ENCODE measurements around the gene BRAF.
"Not testable (repeated sequence)": the region's sequence is repeated elsewhere in the genome, so short reads cannot be mapped to it uniquely, and the experiment has no call there.

BRAF gene

DNA sequence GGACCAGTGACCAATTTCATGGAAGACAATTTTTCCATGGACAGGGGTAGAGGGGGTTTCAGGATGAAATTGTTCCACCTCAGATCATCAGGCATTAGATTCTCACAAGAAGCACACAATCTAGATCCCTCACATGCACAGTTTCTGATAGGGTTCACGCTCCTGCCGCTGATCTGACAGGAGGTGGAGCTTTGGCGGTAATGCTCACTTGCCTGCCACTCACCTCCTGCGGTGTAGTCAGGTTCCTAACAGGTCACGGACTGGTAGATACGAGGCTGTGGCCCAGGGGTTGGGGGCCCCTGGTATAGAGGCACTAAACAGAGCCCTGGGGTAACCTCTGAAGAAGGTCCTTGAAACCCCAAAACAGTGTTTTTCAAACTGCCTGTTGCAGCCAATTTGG lies 6.5 kb downstream of the BRAF start:
- no peak for DNase-seq

DNA sequence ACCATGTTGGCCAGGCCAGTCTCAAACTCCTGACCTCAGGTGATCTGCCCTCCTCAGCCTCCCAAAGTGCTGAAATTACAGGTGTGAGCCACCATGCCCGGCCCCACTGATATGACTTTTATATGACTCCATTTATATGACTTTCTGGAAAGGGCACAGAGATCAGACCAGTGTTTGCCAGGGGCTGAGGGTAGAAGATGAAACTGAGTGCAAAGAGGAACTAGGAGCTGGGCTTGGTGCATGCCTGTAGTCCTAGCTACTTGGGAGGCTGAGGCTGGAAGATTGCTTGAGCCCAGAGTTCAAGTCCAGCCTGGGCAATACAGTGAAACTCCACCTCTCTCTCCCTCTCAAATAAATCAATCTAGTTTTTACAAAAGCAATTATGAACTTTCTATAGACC lies 7.5 kb downstream of the BRAF start:
- no peak for DNase-seq

DNA sequence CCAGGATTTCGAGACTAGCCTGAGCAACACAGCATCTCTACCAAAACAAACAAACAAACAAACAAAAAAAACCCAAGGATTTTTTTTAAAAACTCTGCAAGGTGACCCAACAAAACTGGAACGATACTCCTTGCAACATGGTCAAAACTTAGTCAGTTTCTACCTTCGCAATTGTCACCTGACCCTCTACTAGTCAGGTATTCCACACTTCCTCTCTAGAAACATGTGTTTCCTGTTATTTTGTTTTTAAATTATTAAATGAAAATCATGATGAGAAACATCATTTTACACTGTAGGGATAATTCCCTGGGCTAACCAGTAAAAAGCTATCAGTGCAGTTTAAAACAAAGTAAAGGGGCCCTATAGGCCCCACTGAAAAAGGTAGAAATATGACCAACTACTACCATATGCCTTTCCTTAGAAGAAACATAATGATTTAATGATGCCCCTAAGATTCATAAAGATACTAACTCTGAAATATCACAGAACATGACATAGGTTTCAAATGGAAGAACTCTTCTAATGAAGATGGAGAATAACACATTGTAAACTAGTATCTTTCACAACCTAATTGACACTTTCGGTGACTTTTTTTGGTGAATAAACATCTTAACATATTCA lies 8.7 kb downstream of the BRAF start:
- no peak for DNase-seq

- DNase-seq, result peak; percentile 9
Measured at GRCh38 chr7:140914083-140914482, 10.6 kb downstream of the BRAF start.

DNA sequence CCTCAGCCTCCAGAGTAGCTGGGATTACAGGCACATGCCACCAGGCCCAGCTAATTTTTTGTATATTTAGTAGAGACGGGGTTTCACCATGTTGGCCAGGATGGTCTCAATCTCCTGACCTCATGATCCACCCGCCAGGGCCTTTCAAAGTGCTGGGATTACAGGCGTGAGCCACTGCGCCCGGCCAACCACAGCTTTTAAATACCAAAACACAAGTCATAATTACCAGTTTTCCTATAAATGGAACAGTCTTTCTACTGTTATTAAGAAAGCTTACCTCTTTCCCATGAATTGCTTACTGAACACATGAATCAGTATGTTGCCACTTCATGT lies 11.2 kb downstream of the BRAF start:
- not testable (repeated sequence) for DNase-seq

- DNase-seq, result no peak
Measured at GRCh38 chr7:140911746-140912145, 13.0 kb downstream of the BRAF start.

GRCh38 chr7:140909476-140910161 lies 15.1 kb downstream of the BRAF start:
- no peak for DNase-seq

DNA sequence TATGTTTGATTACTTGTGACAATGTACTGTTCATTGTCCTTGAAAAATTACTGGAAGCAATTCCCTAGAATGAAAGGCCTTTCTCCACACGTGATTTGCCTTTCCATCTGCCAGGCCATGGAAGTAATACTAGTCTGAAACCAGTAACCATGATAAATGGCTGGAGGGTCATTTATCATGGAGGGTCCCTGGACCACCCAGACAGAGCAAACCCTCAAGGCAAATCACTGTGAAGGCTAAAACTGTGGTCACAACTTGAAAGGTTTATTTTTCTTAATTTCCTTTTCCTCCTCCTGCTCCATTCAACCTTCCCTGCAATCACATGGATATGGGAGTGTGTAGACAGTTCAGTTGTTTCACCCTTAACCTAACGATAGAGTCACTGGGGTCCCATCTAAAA lies 16.4 kb downstream of the BRAF start:
- DNase-seq, result no peak

DNA sequence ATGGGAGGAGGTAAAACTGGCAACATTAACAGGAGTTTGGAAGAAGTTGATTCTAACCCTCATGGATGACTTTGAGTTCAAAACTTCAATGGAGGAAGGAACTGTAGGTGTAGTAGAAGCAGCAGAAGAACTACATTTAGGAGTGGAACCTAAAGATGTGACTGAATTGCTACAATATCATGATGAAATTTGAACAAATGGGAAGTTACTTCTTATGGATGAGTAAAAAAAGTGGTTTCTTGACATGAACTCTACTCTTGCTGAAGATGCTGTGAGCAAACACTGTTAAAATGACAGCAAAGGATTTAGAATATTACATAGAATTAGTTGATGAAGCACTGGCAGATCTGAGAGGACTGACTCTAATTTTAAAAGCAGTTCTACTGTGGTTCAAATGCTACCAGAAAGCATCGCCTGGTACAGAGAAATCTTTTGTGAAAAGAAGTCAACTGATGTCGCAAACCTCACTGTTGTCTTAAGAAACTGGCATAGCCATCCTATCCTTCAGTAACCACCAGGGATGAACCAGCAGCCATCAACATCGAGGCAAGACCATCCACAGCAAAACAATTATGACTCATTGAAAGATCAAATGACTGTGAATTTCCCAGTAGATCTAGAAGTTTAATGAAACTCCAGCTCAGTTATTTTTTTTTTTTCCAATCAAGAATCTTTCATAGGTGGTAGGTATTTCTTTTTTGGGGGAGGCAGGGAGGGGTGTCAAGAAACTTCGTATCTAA lies 20.8 kb downstream of the BRAF start:
- DNase-seq, result no peak

GRCh38 chr7:140902303-140902953 lies 22.3 kb downstream of the BRAF start:
- DNase-seq, result no peak

DNA sequence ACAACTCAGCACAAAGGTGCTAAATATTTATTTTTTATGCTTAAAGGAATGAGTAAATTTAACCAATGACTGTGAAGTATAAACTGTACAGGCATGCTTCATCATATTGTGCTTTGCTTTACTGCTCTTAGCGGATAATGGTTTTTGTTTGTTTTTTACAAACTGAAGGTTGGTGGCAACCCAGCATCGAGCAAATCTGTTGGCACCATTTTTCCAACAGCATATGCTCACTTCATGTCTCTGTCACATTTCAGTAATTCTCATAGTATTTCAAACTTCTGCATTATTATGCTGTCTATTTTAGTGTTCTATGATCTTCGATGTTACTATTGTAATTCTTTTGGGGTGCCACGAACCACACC lies 22.8 kb downstream of the BRAF start:
- DNase-seq, result no peak

DNA sequence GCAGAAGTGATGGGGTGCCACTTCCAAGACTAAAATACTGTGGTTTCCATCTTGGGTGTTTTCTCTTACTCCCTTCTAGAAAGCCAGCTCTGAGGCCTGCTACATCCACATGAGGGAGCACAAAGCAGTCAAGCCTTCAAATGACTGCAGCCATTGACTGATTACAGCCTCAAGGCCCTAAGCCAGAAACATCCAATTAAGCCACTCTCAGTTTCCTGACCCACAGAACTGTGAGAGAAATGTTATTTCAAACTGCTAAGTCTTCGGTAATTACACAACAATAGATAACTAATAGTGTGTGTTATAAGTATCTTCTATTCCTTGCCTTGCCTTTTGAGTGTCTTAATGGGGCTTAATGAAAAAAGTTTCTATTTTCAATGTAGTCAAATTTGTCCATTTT lies 24.8 kb downstream of the BRAF start:
- DNase-seq, result no peak

DNA sequence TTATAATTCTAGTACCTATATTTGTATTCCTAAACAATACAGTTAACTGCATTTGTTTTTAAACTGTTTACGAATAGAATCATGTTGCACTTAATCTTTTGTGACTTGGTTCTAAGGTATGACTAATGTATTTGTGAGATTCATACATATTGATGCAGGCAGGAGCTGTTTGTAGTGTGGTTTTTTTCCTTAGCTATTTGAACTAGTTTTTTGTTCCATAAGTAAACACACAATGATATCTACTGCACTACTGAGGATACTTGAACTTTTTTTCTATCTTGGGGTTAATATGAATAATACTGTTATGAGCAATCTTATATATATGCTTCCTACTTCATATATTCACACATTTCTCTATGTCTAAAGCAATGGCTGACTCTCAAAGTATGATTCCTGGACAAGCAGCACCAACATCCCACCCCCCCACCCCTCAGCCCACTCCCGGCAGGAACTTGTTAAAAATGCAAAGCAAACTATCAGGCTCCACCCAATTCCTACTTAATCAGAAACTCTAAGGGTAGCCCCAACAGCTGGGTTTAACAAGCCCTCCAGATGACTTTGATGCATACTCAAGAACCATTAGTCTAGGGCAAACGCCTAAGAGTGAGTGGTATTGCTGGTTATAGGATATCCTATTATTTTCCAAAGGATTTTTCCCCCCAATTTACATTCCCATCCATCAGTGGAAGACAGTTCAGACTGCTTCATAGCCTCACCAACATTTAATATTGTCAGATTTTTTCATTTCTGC lies 25.8 kb downstream of the BRAF start:
- DNase-seq, result no peak

- DNase-seq, result no peak
Measured at GRCh38 chr7:140896996-140897395, 27.7 kb downstream of the BRAF start.

DNA sequence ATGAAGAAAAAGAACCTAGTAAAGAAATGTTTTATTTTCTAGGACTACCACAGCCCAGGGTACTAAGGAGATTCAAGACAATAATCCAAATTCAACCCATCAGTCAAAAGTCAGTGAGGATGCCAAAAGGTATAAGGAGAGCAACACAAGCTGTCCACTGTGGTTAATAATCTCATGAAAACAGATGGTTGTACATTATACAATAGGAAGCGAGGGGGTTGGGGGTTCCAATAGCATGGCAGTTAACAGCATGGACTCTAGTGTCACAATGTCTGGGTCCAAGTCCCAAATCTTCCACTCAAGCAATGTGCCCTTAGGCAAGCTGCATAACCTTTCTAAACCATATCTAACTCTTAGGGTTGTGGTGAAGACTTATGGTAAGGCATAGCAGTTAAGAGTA lies 35.1 kb downstream of the BRAF start:
- no peak for DNase-seq

GRCh38 chr7:140889150-140889549 lies 35.6 kb downstream of the BRAF start:
- no peak for DNase-seq

DNA sequence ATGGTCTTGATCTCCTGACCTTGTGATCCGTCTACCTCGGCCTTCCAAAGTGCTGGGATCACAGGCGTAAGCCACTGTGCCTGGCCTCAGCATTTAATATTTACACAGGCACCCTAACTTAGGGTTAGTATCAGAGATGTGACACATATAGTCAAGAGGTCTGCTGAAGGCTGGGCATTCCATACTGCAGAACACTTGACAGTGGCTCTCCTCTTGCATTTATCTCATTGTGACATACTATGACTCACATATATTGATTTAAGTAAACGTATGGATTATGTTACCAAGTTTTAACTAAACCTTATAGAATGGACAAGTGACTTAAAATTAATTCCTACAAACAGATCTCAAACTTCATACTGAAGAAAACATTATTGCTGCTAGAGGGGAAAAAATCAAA lies 36.6 kb downstream of the BRAF start:
- DNase-seq, result no peak

GRCh38 chr7:140885735-140886334 lies 38.9 kb downstream of the BRAF start:
- no peak for DNase-seq

- DNase-seq, result no peak
Measured at GRCh38 chr7:140883378-140883777, 41.4 kb downstream of the BRAF start.

DNA sequence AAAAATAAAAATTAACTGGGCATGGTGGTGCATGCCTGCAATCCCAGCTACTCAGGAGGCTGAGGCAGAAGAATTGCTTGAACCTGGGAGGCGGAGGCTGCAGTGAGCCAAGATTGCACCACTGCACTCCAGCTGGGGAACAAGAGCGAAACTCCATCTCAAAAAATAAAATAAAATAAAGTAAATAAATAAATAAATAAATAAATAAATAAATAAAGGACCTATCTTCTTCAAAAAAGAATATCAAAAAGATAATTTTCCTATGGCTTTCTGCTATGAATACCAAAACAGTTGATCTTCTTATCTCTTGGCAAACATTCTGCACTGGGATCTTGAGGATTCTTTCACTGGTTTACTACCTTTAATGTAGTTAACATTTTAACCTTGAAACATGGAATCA lies 41.9 kb downstream of the BRAF start:
- not testable (repeated sequence) for DNase-seq

DNA sequence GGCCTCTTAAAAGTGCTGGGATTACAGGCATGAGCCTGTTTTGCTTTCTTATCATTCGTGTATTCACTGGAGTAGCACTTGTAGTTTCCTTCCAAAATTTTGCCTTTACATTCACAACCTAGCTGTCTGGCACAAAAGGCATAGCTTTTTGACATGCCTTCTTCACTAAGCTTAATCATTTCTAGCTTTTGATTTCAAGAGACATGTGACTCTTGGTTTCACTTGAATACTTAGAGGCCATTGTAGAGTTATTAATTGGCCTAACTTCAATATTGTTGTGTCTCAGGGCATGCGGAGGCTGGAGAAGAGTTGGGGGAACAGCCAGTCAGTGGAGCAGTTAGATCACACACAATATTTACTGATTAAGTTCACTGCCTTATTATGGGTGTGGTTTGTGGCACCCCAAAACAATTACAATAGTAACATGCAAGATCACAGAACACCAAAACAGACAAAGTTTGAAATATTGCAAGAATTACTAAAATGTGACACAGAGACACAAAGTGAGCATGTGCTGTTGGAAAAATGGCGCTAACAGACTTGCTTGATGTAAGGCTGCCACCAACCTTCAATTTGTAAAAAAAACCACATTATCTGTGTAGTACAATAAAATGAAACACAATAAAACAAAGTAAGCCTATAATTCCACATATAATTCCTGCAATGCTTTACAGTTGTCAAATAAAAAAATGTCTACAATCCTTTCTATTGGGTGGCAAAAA lies 43.1 kb downstream of the BRAF start:
- no peak for DNase-seq

- no peak for DNase-seq
Measured at GRCh38 chr7:140877249-140877524, 47.5 kb downstream of the BRAF start.

Measured in fibroblast of skin of abdomen (primary cell).